Hepatocyte (in vitro differentiated cells): ENCODE results near the gene WNT5B.

Experiments used
- CTCF ChIP-seq: fragments of 200-600 bp; sonication (generic); IDR thresholded peaks from 2 replicates; pipeline ENCODE4 v1.5.1; 2016; ENCODE audit warnings: antibody characterized with exemption, mild to moderate bottlenecking; ENCODE audit not compliant: poor library complexity
- EZH2 ChIP-seq: fragments of 200-600 bp; sonication (generic); IDR thresholded peaks from 2 replicates; pipeline ENCODE4 v1.6.1; 2016; ENCODE audit warnings: antibody characterized with exemption, mild to moderate bottlenecking, borderline replicate concordance

DNA sequence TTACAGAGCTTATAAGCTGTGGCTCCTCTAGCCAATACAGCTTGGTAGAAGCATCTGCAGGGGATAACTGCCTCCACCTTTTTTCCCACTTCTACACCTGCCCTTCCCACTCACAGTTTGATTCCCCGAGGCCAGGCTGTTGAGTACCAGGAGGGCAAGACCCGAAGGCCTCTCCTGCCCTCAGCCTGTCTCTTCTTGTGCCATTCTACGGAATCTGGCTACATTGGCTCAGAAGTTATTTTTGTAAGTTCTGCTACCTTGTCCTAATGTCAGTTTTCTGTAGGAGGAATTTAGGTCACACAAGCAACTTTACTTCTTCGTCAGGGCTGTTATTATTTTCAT, 46.4 kb upstream of the WNT5B start:
- TF ChIP-seq CTCF (no peak), EZH2 (no peak)
